Kidney (tissue), 14 donors: ENCODE data around the gene OR2V2. TPM values are rescaled to one million over a fixed set of nuclear protein-coding genes. Genes with fewer than 3 reads are reported as not detected.

Experiments used
- DNase-seq, 5 donors: peaks; one replicate each; pipeline ENCODE4 v3.0.0-alpha.2; 2013 to 2020
- FAIRE-seq: peaks from 2 replicates; lab custom pipeline; 2012; peaks lifted over from hg19 to GRCh38; lab: Jason Lieb, UNC
- H3K27ac ChIP-seq, 2 donors: one replicate each; pipeline ENCODE4 v1.7.0; 2013; ENCODE audit warnings: low read depth in 2 of 2, low read length in 2 of 2, inconsistent platforms in 1 of 2
- H3K27me3 ChIP-seq: one replicate; pipeline ENCODE4 v1.7.1; 2013; ENCODE audit warnings: low read length, inconsistent platforms; ENCODE audit not compliant: control insufficient read depth, insufficient read depth
- H3K36me3 ChIP-seq, 3 donors: one replicate each; pipeline versions ENCODE4 v1.7.0 to v1.7.1; 2013; ENCODE audit warnings: low read length in 3 of 3, control low read depth in 1 of 3, inconsistent platforms in 1 of 3; ENCODE audit not compliant: insufficient read depth in 3 of 3, control insufficient read depth in 2 of 3
- H3K4me1 ChIP-seq, 3 donors: one replicate each; pipeline versions ENCODE4 v1.7.0 to v1.7.1; 2013; ENCODE audit warnings: low read length in 3 of 3, inconsistent platforms in 1 of 3, low read depth in 1 of 3; ENCODE audit not compliant: control insufficient read depth in 2 of 3, insufficient read depth in 2 of 3
- H3K4me3 ChIP-seq, 3 donors: one replicate each; pipeline versions ENCODE4 v1.7.0 to v1.8.1; 2013; ENCODE audit warnings: low read length in 3 of 3, control low read depth in 1 of 3, inconsistent platforms in 1 of 3
- H3K9ac ChIP-seq, 3 donors: one replicate each; pipeline versions ENCODE4 v1.7.0 to v1.7.1; 2013; ENCODE audit warnings: low read length in 3 of 3, control low read depth in 1 of 3, inconsistent platforms in 1 of 3
- H3K9me3 ChIP-seq, 3 donors: one replicate each; pipeline versions ENCODE4 v1.7.0 to v1.7.1; 2013; ENCODE audit warnings: low read length in 3 of 3, control low read depth in 1 of 3, inconsistent platforms in 1 of 3; ENCODE audit not compliant: control insufficient read depth in 2 of 3, insufficient read depth in 1 of 3
- CTCF ChIP-seq: IDR thresholded peaks from 3 replicates; pipeline ENCODE4 v1.5.1; 2012; ENCODE audit warnings: mild to moderate bottlenecking, moderate library complexity, borderline replicate concordance; ENCODE audit not compliant: insufficient read depth; ENCODE audit errors: extremely low read depth
- intact Hi-C: fragments of 100-400 bp; cut with DNase I; formaldehyde crosslinking; loops from one replicate; pipeline ENCODE4 v1.11.1; 2022
- polyA plus RNA-seq: library from polyadenylated mRNA; stranded (reverse); fragments of 350-450 nt; fragmentation: Illumina TruSeq; extraction: RNeasy Lipid Tissue Mini Kit (QIAGEN cat#74804); gene quantifications from one replicate; pipeline ENCODE4 v1.2.3, GENCODE V29; 2014; ENCODE audit warnings: low read depth, low replicate concordance; ENCODE audit not compliant: insufficient read depth
- total RNA-seq: library from RNA; stranded (reverse); fragmentation: NEBNext Ultra II Directional; extraction: Animal tissue kit (Norgen Biotek cat#: 25700); gene quantifications from one replicate; pipeline ENCODE4 v1.2.1, GENCODE V29; 2021
- donor health status: control.
- donor health status: control.
- donor health status: control.
- donor health status: control.
- donor health status: control.
- donor health status: DM: yes; HTN: yes; CAD: no.
- donor health status: Normal renal cell carcinoma (clear cell type).

Gene OR2V2
- total and polyA plus RNA-seq, 2 donors from 2014 or later: not detected

GRCh38 chr5:181207960-181208253, 60.5 kb downstream of the OR2V2 start:
- peaks cover 10% of the 10 kb centered on the region for H3K27me3 ChIP-seq
- H3K9me3 ChIP-seq: no peaks in the 10 kb centered on the region
- H3K36me3 ChIP-seq: no peaks in the 10 kb centered on the region
- no peak for TF ChIP-seq CTCF
- H3K4me3 ChIP-seq: peak overlapping the region in 1 of 3 donors; percentile 76
- H3K27ac ChIP-seq: no peak overlapping the region
- intact Hi-C loops: no loop called here
- FAIRE-seq: no peak
- no peak for DNase-seq
- H3K4me1 ChIP-seq: peaks cover 0 to 13% (median 9%) of the 10 kb centered on the region in 3 donors
- H3K9ac ChIP-seq: no peak overlapping the region

Other genes with a start within 250 kb of the OR2V2 start
- 0.19 TPM for gene BTNL8, start 248.4 kb upstream of the OR2V2 start, total RNA-seq
- gene BTNL8, start 248.4 kb upstream of the OR2V2 start, polyA plus RNA-seq: 1.2 TPM
- gene BTNL3, start 158.7 kb upstream of the OR2V2 start, total RNA-seq: not detected
- gene BTNL3, start 158.7 kb upstream of the OR2V2 start, polyA plus RNA-seq: 0.30 TPM
- gene BTNL9, start 107.3 kb upstream of the OR2V2 start, total RNA-seq: 11.9 TPM
- gene BTNL9, start 107.3 kb upstream of the OR2V2 start, polyA plus RNA-seq: 8.6 TPM
- gene OR2V1, start 16.4 kb upstream of the OR2V2 start, total RNA-seq: not detected
- not detected for gene OR2V1, start 16.4 kb upstream of the OR2V2 start, polyA plus RNA-seq
- gene TRIM7, start 57.6 kb downstream of the OR2V2 start, total RNA-seq: 6.3 TPM
- gene TRIM7, start 57.6 kb downstream of the OR2V2 start, polyA plus RNA-seq: 5.7 TPM
- 34.9 TPM for gene TRIM41, start 75.7 kb downstream of the OR2V2 start, total RNA-seq
- gene TRIM41, start 75.7 kb downstream of the OR2V2 start, polyA plus RNA-seq: 21.8 TPM
- 1,240 TPM for gene RACK1, start 96.3 kb downstream of the OR2V2 start, total RNA-seq
- 1,699 TPM for gene RACK1, start 96.3 kb downstream of the OR2V2 start, polyA plus RNA-seq
- gene TRIM52, start 113.6 kb downstream of the OR2V2 start, total RNA-seq: 18.4 TPM
- 9.7 TPM for gene TRIM52, start 113.6 kb downstream of the OR2V2 start, polyA plus RNA-seq
- gene OR4F3, start 219.7 kb downstream of the OR2V2 start, total RNA-seq: not detected
- gene OR4F3, start 219.7 kb downstream of the OR2V2 start, polyA plus RNA-seq: not detected